Measurements from ENCODE around the gene CEP78.
"Not testable (repeated sequence)": the region's sequence is repeated elsewhere in the genome, so short reads cannot be mapped to it uniquely, and the experiment has no call there.

The CEP78 gene

GRCh38 chr9:78249542-78249941 lies 13.7 kb downstream of the CEP78 start:
- Mint-ChIP-seq H3K27me3 (no peaks in the 10 kb centered on the region), H3K9me3 (ENCODE audit: low read depth) (no peaks in the 10 kb centered on the region), H3K36me3 (peaks cover 15% of the 10 kb centered on the region), H3K4me3 (no peak overlapping the region), H3K27ac (no peak overlapping the region), H3K4me1 (ENCODE audit: low read depth) (no peaks in the 10 kb centered on the region)

GRCh38 chr9:78252616-78253015 lies 16.7 kb downstream of the CEP78 start:
- H3K36me3 Mint-ChIP-seq: peaks cover 8% of the 10 kb centered on the region
- no peak overlapping the region for H3K27ac Mint-ChIP-seq
- H3K4me1 Mint-ChIP-seq (ENCODE audit: low read depth): no peaks in the 10 kb centered on the region
- no peak overlapping the region for H3K4me3 Mint-ChIP-seq
- H3K9me3 Mint-ChIP-seq (ENCODE audit: low read depth): no peaks in the 10 kb centered on the region
- no peaks in the 10 kb centered on the region for H3K27me3 Mint-ChIP-seq

- Mint-ChIP-seq H3K27ac (no peak overlapping the region), H3K9me3 (ENCODE audit: low read depth) (no peaks in the 10 kb centered on the region), H3K36me3 (peaks cover 8% of the 10 kb centered on the region), H3K4me1 (ENCODE audit: low read depth) (no peaks in the 10 kb centered on the region), H3K27me3 (no peaks in the 10 kb centered on the region), H3K4me3 (no peak overlapping the region)
These were observed 17.4 kb downstream of the CEP78 start for GRCh38 chr9:78253285-78253684.

GRCh38 chr9:78261403-78262001 lies 25.6 kb downstream of the CEP78 start:
- no peaks in the 10 kb centered on the region for H3K27me3 Mint-ChIP-seq
- no peaks in the 10 kb centered on the region for H3K9me3 Mint-ChIP-seq (ENCODE audit: low read depth)
- H3K36me3 Mint-ChIP-seq: peaks cover 8% of the 10 kb centered on the region
- H3K4me1 Mint-ChIP-seq (ENCODE audit: low read depth): no peaks in the 10 kb centered on the region
- no peak overlapping the region for H3K27ac Mint-ChIP-seq
- H3K4me3 Mint-ChIP-seq: no peak overlapping the region

DNA sequence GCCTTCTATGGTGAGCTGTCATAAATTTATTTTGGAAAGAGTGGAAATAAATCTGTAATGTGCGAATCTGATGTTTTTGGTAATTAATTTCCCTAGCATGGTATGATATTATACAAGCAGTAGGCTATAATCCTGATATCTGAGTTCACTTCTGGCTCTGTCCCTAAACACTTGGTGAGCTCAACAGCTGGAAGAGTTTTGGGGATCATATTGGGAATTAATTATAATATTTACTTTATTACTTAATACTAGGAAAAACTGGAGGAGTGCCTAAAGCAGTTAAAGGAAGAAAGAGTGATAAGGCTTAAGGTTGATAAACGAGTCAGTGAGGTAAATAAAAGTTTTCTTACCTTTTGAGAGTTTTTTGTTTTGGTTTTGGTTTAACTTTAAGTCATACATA lies 26.8 kb downstream of the CEP78 start:
- H3K36me3 Mint-ChIP-seq: peaks cover 9% of the 10 kb centered on the region

DNA sequence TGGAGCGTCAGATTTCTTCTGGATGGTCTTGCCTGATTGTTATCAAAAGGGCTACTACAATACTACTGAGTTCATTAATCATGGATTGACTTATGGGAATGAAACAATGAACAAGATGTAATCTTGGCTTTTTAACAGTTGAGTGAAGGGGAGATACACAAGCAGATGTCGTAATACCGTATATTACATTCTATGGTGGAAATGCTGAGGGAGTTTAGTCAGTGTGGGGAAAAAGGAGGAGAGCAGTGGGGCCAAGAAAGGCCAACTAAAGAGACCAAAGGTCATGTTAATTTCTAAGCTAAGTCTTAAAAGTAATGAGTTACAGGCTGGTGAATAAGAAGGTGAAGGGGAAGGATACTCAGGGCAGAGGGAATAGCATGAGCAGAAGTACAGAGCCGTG lies 32.0 kb downstream of the CEP78 start:
- Mint-ChIP-seq H3K4me1 (ENCODE audit: low read depth) (no peaks in the 10 kb centered on the region), H3K4me3 (no peak overlapping the region), H3K36me3 (peaks cover 25% of the 10 kb centered on the region), H3K27ac (no peak overlapping the region), H3K9me3 (ENCODE audit: low read depth) (no peaks in the 10 kb centered on the region), H3K27me3 (no peaks in the 10 kb centered on the region)

More for the DNA sequence above, 26.8 kb downstream of the CEP78 start:
- H3K9me3 Mint-ChIP-seq (ENCODE audit: low read depth): no peaks in the 10 kb centered on the region
- H3K27me3 Mint-ChIP-seq: no peaks in the 10 kb centered on the region
- H3K27ac Mint-ChIP-seq: no peak overlapping the region
- H3K4me1 Mint-ChIP-seq (ENCODE audit: low read depth): no peaks in the 10 kb centered on the region
- H3K4me3 Mint-ChIP-seq: no peak overlapping the region

- H3K27ac Mint-ChIP-seq: no peak overlapping the region
These were observed 33.9 kb downstream of the CEP78 start for GRCh38 chr9:78269784-78270183.

DNA sequence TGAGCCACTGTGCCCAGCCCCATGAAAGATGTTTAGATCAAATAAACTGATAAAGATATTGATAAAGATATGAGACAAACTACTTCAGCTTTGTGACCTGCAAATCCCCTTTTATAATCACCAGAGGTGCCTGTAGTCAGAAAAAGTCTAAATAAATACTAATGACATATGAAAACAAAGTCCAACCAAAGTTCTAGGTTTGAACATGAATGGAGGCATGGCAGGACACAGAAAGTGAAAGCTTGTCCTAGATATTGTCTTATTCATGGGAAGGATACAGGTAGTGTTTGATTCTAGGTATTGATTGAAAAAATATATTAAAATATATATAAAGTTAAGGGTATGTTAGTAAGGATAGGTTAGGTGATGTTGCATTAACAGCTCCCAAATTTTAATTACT lies 36.4 kb downstream of the CEP78 start:
- no peaks in the 10 kb centered on the region for H3K9me3 Mint-ChIP-seq (ENCODE audit: low read depth)
- no peaks in the 10 kb centered on the region for H3K27me3 Mint-ChIP-seq

More at GRCh38 chr9:78269784-78270183, 33.9 kb downstream of the CEP78 start:
- H3K4me3 Mint-ChIP-seq: no peak overlapping the region
- H3K4me1 Mint-ChIP-seq (ENCODE audit: low read depth): no peaks in the 10 kb centered on the region
- peaks cover 26% of the 10 kb centered on the region for H3K36me3 Mint-ChIP-seq
- H3K27me3 Mint-ChIP-seq: no peaks in the 10 kb centered on the region
- H3K9me3 Mint-ChIP-seq (ENCODE audit: low read depth): no peaks in the 10 kb centered on the region

DNA sequence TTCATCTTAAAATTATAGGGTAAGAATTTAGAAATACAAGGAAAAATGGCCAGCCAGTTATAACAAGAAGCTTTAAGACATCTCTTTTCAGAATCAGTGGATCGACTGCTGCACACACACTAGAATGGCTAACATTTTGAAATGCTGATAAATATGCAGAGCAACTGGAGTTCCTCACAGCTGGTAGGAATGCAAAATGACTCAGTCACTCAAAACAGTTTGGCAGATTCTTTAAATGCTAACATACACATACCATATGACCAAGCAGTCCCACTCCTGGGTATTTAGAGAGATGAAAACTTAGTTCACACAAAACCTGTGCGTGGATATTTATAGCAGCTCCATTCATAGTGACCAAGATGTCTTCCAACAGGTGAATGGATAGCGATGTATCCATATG lies 37.9 kb downstream of the CEP78 start:
- Mint-ChIP-seq H3K4me1 (ENCODE audit: low read depth) (peaks cover 10% of the 10 kb centered on the region), H3K27me3 (no peaks in the 10 kb centered on the region), H3K27ac (no peak overlapping the region), H3K4me3 (no peak overlapping the region), H3K36me3 (peaks cover 16% of the 10 kb centered on the region), H3K9me3 (ENCODE audit: low read depth) (no peaks in the 10 kb centered on the region)

More for the DNA sequence above, 36.4 kb downstream of the CEP78 start:
- Mint-ChIP-seq H3K4me1 (ENCODE audit: low read depth) (no peaks in the 10 kb centered on the region), H3K36me3 (peaks cover 23% of the 10 kb centered on the region), H3K27ac (no peak overlapping the region), H3K4me3 (no peak overlapping the region)

DNA sequence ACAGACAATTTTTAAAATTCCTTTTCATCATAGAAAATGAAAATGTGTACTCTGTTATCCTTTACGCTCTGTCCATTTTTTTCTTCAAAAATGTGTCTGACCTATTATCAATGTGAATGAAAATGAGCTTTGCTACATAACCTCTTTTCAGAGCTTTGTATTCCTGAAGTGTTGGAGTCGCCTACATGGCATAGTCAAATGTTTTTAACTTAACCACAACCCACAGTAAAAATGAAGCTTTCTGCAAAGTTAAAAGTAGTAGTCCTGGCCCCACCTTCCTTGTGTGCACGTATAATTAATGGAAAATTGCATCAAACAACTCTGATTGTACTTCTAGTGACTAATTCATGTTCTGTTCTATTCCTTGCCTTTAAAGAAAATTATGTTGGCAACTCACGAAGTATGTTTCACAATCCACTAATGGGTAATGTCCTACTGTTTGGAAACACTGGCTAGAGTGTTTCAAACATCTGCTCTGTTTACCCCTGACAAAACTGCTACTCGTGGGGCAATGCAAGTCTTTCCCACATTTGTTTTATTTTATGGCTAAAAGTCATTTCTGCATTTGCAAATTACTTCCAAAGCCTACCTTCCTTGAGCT lies 42.4 kb downstream of the CEP78 start:
- H3K9me3 Mint-ChIP-seq (ENCODE audit: low read depth): no peaks in the 10 kb centered on the region
- H3K4me1 Mint-ChIP-seq (ENCODE audit: low read depth): peaks cover 10% of the 10 kb centered on the region
- H3K36me3 Mint-ChIP-seq: peaks cover 2% of the 10 kb centered on the region
- H3K27me3 Mint-ChIP-seq: no peaks in the 10 kb centered on the region
- no peak overlapping the region for H3K27ac Mint-ChIP-seq
- no peak overlapping the region for H3K4me3 Mint-ChIP-seq

GRCh38 chr9:78278801-78279200 lies 42.9 kb downstream of the CEP78 start:
- H3K4me1 Mint-ChIP-seq (ENCODE audit: low read depth): peaks cover 10% of the 10 kb centered on the region
- no peak overlapping the region for H3K4me3 Mint-ChIP-seq
- no peaks in the 10 kb centered on the region for H3K9me3 Mint-ChIP-seq (ENCODE audit: low read depth)
- peaks cover 2% of the 10 kb centered on the region for H3K36me3 Mint-ChIP-seq
- no peak overlapping the region for H3K27ac Mint-ChIP-seq
- H3K27me3 Mint-ChIP-seq: no peaks in the 10 kb centered on the region

- Mint-ChIP-seq H3K27me3 (no peaks in the 10 kb centered on the region), H3K27ac (no peak overlapping the region), H3K4me3 (no peak overlapping the region), H3K36me3 (no peaks in the 10 kb centered on the region), H3K4me1 (ENCODE audit: low read depth) (peaks cover 10% of the 10 kb centered on the region), H3K9me3 (ENCODE audit: low read depth) (no peaks in the 10 kb centered on the region)
These were observed 45.2 kb downstream of the CEP78 start for GRCh38 chr9:78280982-78281668.

DNA sequence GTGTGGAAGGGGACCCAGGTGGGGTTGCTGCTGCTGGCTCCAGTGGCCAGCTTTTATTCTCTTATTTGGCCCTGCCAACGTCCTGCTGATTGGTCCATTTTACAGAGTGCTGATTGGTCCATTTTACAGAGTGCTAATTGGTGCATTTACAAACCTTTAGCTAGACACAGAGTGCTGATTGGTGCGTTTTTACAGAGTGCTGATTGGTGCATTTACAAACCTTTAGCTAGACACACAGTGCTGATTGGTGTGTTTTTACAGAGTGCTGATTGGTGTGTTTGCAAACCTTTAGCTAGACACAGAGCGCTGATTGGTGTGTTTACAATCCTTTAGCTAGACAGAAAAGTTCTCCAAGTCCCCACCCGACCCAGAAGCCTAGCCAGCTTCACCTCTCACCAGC lies 48.3 kb downstream of the CEP78 start:
- H3K4me3 Mint-ChIP-seq; H3K27ac Mint-ChIP-seq; H3K4me1 Mint-ChIP-seq (ENCODE audit: low read depth); H3K36me3 Mint-ChIP-seq; H3K9me3 Mint-ChIP-seq (ENCODE audit: low read depth); H3K27me3 Mint-ChIP-seq: not testable (repeated sequence)

- Mint-ChIP-seq H3K4me1 (ENCODE audit: low read depth) (no peaks in the 10 kb centered on the region), H3K9me3 (ENCODE audit: low read depth) (no peaks in the 10 kb centered on the region), H3K27ac (no peak overlapping the region), H3K27me3 (no peaks in the 10 kb centered on the region), H3K36me3 (no peaks in the 10 kb centered on the region), H3K4me3 (no peak overlapping the region)
These were observed 50.2 kb downstream of the CEP78 start for GRCh38 chr9:78286125-78286524.

- Mint-ChIP-seq H3K27me3 (no peaks in the 10 kb centered on the region), H3K36me3 (no peaks in the 10 kb centered on the region), H3K27ac (no peak overlapping the region), H3K9me3 (ENCODE audit: low read depth) (no peaks in the 10 kb centered on the region), H3K4me1 (ENCODE audit: low read depth) (no peaks in the 10 kb centered on the region), H3K4me3 (no peak overlapping the region)
These were observed 51.1 kb downstream of the CEP78 start for GRCh38 chr9:78286946-78287388.
